Fibroblast of skin of right biceps (primary cell): ENCODE results near the gene GHDC.

Experiments
- DNase-seq: peaks from one replicate; pipeline ENCODE4 v3.0.0-alpha.2; 2013

GHDC gene

GRCh38 chr17:42181851-42182207, 12.5 kb downstream of the GHDC start:
- DNase-seq: no peak

- peak; percentile 59 for DNase-seq
Observed at GRCh38 chr17:42180922-42181850, 13.1 kb downstream of the GHDC start, which contains the start of gene KCNH4. TSS of gene KCNH4 (minus strand) at chr17:42181142. CDS start at chr17:42180945, 197 bp downstream.

- no peak for DNase-seq
Observed at GRCh38 chr17:42180411-42180921, 13.8 kb downstream of the GHDC start.

GRCh38 chr17:42179911-42180410, 14.3 kb downstream of the GHDC start:
- peak; percentile 51 for DNase-seq

- DNase-seq: no peak
Observed at GRCh38 chr17:42179335-42179734, 15.0 kb downstream of the GHDC start.

- DNase-seq: no peak
Observed at GRCh38 chr17:42178817-42179216, 15.5 kb downstream of the GHDC start.

GRCh38 chr17:42177684-42178083, 16.6 kb downstream of the GHDC start:
- DNase-seq: no peak

GRCh38 chr17:42174126-42174783, 20.0 kb downstream of the GHDC start:
- DNase-seq: no peak

GRCh38 chr17:42171831-42172230, 22.5 kb downstream of the GHDC start:
- no peak for DNase-seq

GRCh38 chr17:42169351-42169750, 24.9 kb downstream of the GHDC start:
- no peak for DNase-seq

- no peak for DNase-seq
Observed at GRCh38 chr17:42167807-42168206, 26.5 kb downstream of the GHDC start.

GRCh38 chr17:42166196-42166763, 28.0 kb downstream of the GHDC start:
- no peak for DNase-seq

- no peak for DNase-seq
Observed at GRCh38 chr17:42165751-42166150, 28.5 kb downstream of the GHDC start.

GRCh38 chr17:42163696-42164407, 30.4 kb downstream of the GHDC start:
- DNase-seq: no peak

GRCh38 chr17:42163113-42163512, 31.2 kb downstream of the GHDC start:
- no peak for DNase-seq

GRCh38 chr17:42160531-42160910, 33.8 kb downstream of the GHDC start:
- DNase-seq: no peak

- no peak for DNase-seq
Observed at GRCh38 chr17:42159796-42160530, 34.3 kb downstream of the GHDC start.

- DNase-seq: no peak
Observed at GRCh38 chr17:42155614-42156045, 38.7 kb downstream of the GHDC start.

GRCh38 chr17:42153919-42154742, 40.2 kb downstream of the GHDC start:
- DNase-seq: peak; percentile 32

GRCh38 chr17:42146911-42147607, 47.2 kb downstream of the GHDC start:
- DNase-seq: no peak
